A673 (cell line): ENCODE data around the gene SP2.

ENCODE experiments used
- CTCF ChIP-seq: fragments of 300-800, 200-600 bp; sonication (generic); conservative IDR thresholded peaks from 2 replicates; pipeline ENCODE4 v1.5.1; 2017; ENCODE audit warnings: low read depth, mild to moderate bottlenecking, antibody characterized with exemption, low read length, moderate library complexity, mixed read lengths
- EZH2 ChIP-seq: fragments of 200-600 bp; sonication (generic); IDR thresholded peaks from 2 replicates; pipeline ENCODE4 v1.6.1; 2017; ENCODE audit warnings: borderline replicate concordance, low read depth, mild to moderate bottlenecking, mixed read lengths, antibody characterized with exemption, low read length; ENCODE audit not compliant: poor library complexity, severe bottlenecking

- TF ChIP-seq CTCF (no peak), EZH2 (no peak)
These were observed 31.9 kb downstream of the SP2 start for GRCh38 chr17:47927821-47928400.
